GM19099 (cell line): ENCODE data around the gene CACNA1C.

ENCODE experiments used
- POLR2A ChIP-seq: IDR thresholded peaks from 3 replicates; pipeline ENCODE4 v1.6.1; 2011; ENCODE audit warnings: low read depth; ENCODE audit not compliant: insufficient read length; ENCODE audit errors: extremely low read depth

CACNA1C gene

DNA sequence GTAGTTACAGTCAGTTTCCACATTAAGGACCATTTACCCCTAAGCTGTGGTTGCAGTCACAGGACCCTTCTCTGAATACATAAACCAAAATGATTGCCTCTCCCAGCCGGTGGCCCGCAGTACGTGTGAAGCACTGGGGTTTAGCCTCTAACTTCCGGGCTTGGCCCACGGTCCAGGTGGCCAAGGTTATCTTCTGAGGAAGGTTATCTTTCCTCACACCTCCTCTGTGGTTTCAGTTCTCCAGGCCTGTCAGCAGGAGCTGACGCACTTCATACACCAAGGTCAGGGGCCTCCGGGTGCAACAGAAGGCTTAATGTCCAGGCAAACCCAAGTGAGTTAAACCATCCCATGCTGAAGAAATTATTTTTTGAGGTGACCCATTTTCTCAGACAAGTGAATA is 451.0 kb downstream of the CACNA1C start:
- TF ChIP-seq POLR2A = no peak

GRCh38 chr12:2504577-2504976 is 451.8 kb downstream of the CACNA1C start:
- TF ChIP-seq POLR2A = no peak

DNA sequence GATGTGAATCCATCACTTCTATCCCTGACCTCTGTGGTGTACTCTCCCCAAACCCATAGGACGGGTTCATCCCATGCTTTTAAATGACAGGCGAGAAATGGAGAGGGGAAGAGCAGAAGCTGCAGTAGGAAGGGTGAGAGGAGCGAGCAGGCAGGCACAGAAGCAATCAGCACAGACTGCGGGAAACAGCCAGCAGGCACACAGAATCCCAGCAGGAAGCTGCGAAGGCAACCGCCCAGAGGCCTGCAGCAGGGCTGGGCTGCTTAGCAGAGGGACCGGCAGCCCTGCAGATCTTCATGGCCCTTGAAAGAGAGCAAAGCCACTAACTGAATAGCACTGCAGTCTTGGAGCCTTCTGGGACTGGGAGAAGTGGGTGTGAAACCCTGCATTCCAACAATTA is 455.0 kb downstream of the CACNA1C start:
- no peak for TF ChIP-seq POLR2A

GRCh38 chr12:2509137-2509536 is 456.4 kb downstream of the CACNA1C start:
- no peak for TF ChIP-seq POLR2A

DNA sequence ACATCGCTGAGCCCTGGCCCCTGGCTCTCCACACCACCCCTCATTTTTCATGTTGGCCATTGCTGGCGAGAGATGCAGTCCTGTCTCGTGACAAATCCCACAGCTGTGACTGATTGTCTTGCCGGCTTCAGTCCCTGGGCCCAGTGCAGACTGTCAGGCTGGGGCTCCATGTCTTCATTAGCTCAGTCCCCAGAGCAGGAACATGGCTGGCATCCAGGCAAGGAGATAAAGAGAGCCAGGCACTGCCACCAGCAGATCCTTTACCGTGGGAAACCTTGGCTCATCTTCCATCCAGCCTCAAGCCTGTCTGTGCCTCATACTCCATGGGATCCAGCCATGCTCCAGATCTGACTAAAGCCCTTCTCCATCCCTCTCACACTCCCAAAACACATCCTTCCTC is 457.3 kb downstream of the CACNA1C start:
- no peak for TF ChIP-seq POLR2A

DNA sequence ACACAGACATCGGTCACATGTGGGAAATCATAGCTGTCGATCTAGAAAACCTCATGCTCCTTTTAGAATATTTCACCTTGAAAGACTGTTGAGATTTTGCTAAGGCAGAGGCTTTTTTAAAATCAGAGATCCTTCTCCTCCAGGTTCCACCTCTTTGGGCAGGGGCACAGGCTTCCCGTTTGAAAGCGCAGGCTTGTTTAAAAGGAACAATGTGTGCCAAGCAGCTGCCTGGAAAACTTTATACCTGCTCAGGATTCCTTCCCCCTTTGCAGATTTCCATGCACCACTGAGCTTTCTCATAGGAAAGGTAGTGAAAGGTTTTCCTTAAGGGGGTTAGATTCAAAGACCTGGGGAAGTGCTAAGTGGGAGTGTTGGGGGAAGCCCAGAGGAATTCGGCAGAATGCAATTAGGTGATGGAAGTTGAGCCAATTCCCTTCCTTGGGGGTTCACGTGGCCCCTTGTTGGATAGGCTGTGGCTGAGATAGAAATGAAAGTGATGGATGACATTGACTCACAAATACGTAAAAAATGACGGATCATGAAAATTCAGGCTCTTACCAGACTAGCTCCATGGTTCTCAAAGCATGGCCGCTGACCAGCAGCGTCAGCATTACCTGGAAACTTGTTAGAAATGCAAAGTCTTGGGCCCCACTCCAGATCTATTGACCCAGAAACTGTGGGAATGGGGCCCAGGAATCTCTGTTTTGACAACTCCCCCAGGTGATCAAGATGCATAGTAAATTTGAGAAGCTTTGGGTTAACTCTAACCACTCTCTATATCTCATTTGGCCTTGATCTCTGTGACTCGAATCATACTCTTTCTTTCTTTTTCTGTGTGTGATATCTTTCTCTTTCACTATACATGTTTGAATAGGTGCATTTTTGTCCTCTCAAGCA is 460.6 kb downstream of the CACNA1C start:
- no peak for TF ChIP-seq POLR2A

GRCh38 chr12:2514038-2514340 is 461.2 kb downstream of the CACNA1C start:
- no peak for TF ChIP-seq POLR2A

- no peak for TF ChIP-seq POLR2A
Measured at GRCh38 chr12:2520722-2521246, 468.0 kb downstream of the CACNA1C start.

DNA sequence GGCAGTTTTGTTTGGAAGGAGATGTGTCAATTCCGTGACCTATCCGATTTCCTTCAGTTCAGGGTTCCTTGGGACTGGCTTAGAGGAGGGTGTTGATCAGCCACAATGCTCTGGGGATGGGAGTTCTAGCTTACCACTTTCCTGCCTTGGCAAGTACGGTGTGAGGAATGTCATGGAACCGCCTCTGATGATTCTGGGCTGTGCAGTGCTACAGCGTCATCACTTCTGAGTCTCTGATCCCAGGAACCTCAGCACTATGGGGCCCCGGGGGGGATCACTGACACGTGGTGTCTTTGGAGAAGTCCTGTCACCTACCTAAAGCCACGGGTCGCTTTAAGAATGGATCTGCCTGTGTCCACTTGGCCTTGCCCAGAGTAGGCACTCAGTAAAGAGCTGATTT is 470.5 kb downstream of the CACNA1C start:
- TF ChIP-seq POLR2A = no peak

DNA sequence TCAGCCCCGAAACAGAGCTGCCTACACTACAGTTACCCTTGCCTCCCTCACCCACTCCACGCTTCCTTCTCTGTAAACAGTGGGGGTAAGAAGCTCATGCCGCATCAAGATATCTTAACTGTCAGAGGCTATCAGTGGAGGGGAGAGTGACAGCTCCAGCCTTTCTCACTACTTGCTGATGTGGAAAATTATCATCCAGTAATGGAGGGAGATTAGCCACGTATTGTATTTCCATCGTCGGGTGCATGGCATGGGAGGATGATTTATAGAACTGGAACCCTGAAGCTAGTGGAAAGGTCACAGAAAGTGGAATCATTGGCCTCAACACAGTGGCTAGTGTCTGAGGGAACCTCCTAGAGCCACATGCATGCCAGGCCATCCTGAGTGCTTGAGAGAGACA is 471.1 kb downstream of the CACNA1C start:
- no peak for TF ChIP-seq POLR2A

- TF ChIP-seq POLR2A = no peak
Measured at GRCh38 chr12:2526371-2526770, 473.6 kb downstream of the CACNA1C start.

- no peak for TF ChIP-seq POLR2A
Measured at GRCh38 chr12:2528001-2528400, 475.2 kb downstream of the CACNA1C start.

- TF ChIP-seq POLR2A = no peak
Measured at GRCh38 chr12:2529807-2530206, 477.0 kb downstream of the CACNA1C start.

- TF ChIP-seq POLR2A = no peak
Measured at GRCh38 chr12:2531371-2531770, 478.6 kb downstream of the CACNA1C start.

- no peak for TF ChIP-seq POLR2A
Measured at GRCh38 chr12:2533036-2533435, 480.2 kb downstream of the CACNA1C start.

DNA sequence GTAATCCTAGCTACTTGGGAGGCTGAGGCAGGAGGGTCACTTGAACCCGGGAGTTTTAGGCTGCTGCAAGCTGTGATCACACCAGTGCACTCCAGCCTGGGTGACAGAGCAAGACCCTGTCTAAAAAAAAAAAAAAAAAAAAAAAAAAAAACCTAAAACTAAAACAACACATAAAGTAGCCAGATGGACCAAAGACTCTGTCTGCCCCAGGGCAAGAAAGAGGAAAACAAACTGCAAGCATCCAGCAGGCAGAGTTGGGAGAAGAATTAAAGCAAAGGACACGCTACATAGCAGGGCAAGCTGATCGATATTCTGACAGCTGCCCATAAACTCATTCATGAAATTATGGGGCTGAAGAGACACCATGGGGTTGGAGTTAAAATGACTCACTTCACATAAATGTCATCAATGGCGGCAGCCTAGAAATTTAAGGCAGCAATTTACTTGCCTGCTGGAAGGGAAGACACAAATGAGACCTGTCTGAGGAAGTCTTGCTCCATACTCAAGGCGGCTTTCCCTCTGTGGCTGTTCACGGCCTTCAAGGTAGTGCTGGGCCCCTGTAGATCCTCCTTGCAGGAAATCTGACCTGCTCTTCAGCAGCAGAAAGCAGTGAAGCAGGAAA is 482.9 kb downstream of the CACNA1C start:
- TF ChIP-seq POLR2A = no peak
